ENCODE measurements around the gene ATP12A. TPM values are rescaled to one million over a fixed set of nuclear protein-coding genes. Genes with fewer than 3 reads are reported as not detected.

ATP12A gene
- polyA plus RNA-seq, 3 donors, result not detected

- no peak overlapping the region for H3K4me2 ChIP-seq (replicated peaks; ENCODE audit: extremely low read depth, low read length, poor library complexity, severe bottlenecking)
- H3K9ac ChIP-seq (ENCODE audit: insufficient read depth, low read length, poor library complexity, severe bottlenecking), result no peak overlapping the region
- Mint-ChIP-seq H3K4me3 (no peak overlapping the region), H3K36me3 (no peaks in the 10 kb centered on the region), H3K4me1 (no peaks in the 10 kb centered on the region), H3K27me3 (ENCODE audit: low read depth in 3 of 3) (peaks cover 0 to 3% (median 2%) of the 10 kb centered on the region in 3 donors), H3K27ac (no peak overlapping the region), H3K9me3 (peaks cover 0 to 11% (median 6%) of the 10 kb centered on the region in 7 donors)
- peaks cover 0 to 8% of the 10 kb centered on the region in 2 donors for H3K9me3 ChIP-seq (replicated peaks in 1 of 2; ENCODE audit: control insufficient read depth in 1 of 2, insufficient read depth in 1 of 2, low read length in 2 of 2)
- H3K4me3 ChIP-seq (replicated peaks in 1 of 3; ENCODE audit: low read depth in 2 of 3, low read length in 3 of 3), result no peak overlapping the region
- H4K20me1 ChIP-seq (ENCODE audit: insufficient read depth, low read length), result no peaks in the 10 kb centered on the region
- no peak for DNase-seq
- H3K36me3 ChIP-seq (replicated peaks in 1 of 2; ENCODE audit: control insufficient read depth in 1 of 2, insufficient read depth in 2 of 2, low read length in 2 of 2), result no peaks in the 10 kb centered on the region
- no peak for TF ChIP-seq CTCF (IDR thresholded peaks at IDR 0.05)
- intact Hi-C loops (cut with micrococcal nuclease), result no loop called here
- no peak overlapping the region for H3K27ac ChIP-seq (ENCODE audit: low read depth in 1 of 2, low read length in 2 of 2)
- peaks cover 0 to 5% of the 10 kb centered on the region in 2 donors for H3K27me3 ChIP-seq (ENCODE audit: control insufficient read depth in 2 of 2, insufficient read depth in 2 of 2, low read length in 2 of 2)
- no peaks in the 10 kb centered on the region for H3K79me2 ChIP-seq (ENCODE audit: insufficient read depth, low read length)
- no peak overlapping the region for H2AFZ ChIP-seq (ENCODE audit: insufficient read depth, low read depth, low read length, poor library complexity, severe bottlenecking)
- H3K4me1 ChIP-seq (ENCODE audit: control insufficient read depth in 1 of 2, insufficient read depth in 2 of 2, low read length in 2 of 2), result no peaks in the 10 kb centered on the region
Observed at GRCh38 chr13:24759197-24759596, 79.0 kb downstream of the ATP12A start.

Small RNA genes lying within 50 kb of the gene (small RNA-seq; reads per million reads assigned to genes)
- gene RNY1P7 (ENCODE audit: insufficient read length, low read depth), result not detected

Other genes with a start within 250 kb of the ATP12A start
- gene PARP4, start 167.6 kb upstream of the ATP12A start, polyA plus RNA-seq, result 10 to 100 TPM; 34.0 to 56.8 (median 51.9) TPM
- gene RNF17, start 83.8 kb downstream of the ATP12A start, polyA plus RNA-seq, result not detected

Data from CD14-positive monocyte (primary cell).